ENCODE data around the gene GLTPD2.

DNA sequence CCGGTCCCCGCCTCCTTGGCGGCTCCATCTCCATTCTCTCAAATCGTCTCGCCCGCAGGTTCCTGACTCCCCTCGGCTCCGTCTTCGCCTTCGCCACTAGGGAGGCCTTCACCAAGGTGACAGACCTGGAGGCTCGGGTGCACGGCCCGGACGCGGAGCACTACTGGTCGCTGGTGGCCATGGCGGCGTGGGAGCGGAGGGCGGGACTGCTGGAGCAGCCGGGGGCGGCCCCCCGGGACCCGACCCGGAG is 862 bp downstream of the GLTPD2 start:
- TF ChIP-seq, protein P1, sequence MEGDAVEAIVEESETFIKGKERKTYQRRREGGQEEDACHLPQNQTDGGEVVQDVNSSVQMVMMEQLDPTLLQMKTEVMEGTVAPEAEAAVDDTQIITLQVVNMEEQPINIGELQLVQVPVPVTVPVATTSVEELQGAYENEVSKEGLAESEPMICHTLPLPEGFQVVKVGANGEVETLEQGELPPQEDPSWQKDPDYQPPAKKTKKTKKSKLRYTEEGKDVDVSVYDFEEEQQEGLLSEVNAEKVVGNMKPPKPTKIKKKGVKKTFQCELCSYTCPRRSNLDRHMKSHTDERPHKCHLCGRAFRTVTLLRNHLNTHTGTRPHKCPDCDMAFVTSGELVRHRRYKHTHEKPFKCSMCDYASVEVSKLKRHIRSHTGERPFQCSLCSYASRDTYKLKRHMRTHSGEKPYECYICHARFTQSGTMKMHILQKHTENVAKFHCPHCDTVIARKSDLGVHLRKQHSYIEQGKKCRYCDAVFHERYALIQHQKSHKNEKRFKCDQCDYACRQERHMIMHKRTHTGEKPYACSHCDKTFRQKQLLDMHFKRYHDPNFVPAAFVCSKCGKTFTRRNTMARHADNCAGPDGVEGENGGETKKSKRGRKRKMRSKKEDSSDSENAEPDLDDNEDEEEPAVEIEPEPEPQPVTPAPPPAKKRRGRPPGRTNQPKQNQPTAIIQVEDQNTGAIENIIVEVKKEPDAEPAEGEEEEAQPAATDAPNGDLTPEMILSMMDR (IDR thresholded peaks at IDR 0.05) = no peak
- TF ChIP-seq POLR2A (IDR thresholded peaks at IDR 0.05) = no peak

All from body of pancreas (tissue), 4 donors.